H9 (cell line): Measurements from ENCODE around the gene TRMT11. TPM values are rescaled to one million over a fixed set of nuclear protein-coding genes. Genes with fewer than 3 reads are reported as not detected.

Experiments used
- DNase-seq: peaks from one replicate; pipeline ENCODE4 v3.0.0-alpha.2; 2017
- H2AFZ ChIP-seq: one replicate; pipeline ENCODE4 v1.6.1; 2013; ENCODE audit warnings: mild to moderate bottlenecking, low read length, control low read depth, moderate library complexity
- H2AK5ac ChIP-seq: 2 replicates; pipeline ENCODE4 v1.6.1; 2013; ENCODE audit warnings: low read length, control low read depth, mixed read lengths; ENCODE audit not compliant: insufficient read length
- H2BK120ac ChIP-seq: one replicate; pipeline ENCODE4 v1.6.1; 2013; ENCODE audit warnings: low read depth, mild to moderate bottlenecking, low read length, control low read depth, inconsistent platforms; ENCODE audit not compliant: poor library complexity, severe bottlenecking
- H2BK12ac ChIP-seq: 2 replicates; pipeline ENCODE4 v1.6.1; 2013; ENCODE audit warnings: low read length, control low read depth, mixed read lengths, low read depth; ENCODE audit not compliant: insufficient read length
- H2BK15ac ChIP-seq: 2 replicates; pipeline ENCODE4 v1.6.1; 2013; ENCODE audit warnings: low read depth, low read length, control low read depth
- H2BK20ac ChIP-seq: one replicate; pipeline ENCODE4 v1.6.1; 2013; ENCODE audit warnings: low read depth, mild to moderate bottlenecking, low read length, control low read depth, inconsistent platforms; ENCODE audit not compliant: poor library complexity, severe bottlenecking
- H2BK5ac ChIP-seq: 2 replicates; pipeline ENCODE4 v1.6.1; 2013; ENCODE audit warnings: low read length, control low read depth, mixed read lengths; ENCODE audit not compliant: insufficient read length
- H3K14ac ChIP-seq: 2 replicates; pipeline ENCODE4 v1.6.1; 2013; ENCODE audit warnings: low read length, control low read depth; ENCODE audit not compliant: insufficient read depth
- H3K18ac ChIP-seq: 2 replicates; pipeline ENCODE4 v1.6.1; 2013; ENCODE audit warnings: low read depth, mild to moderate bottlenecking, mixed read lengths, low read length, control low read depth; ENCODE audit not compliant: insufficient read length
- H3K23ac ChIP-seq: 2 replicates; pipeline ENCODE4 v1.6.1; 2013; ENCODE audit warnings: low read length, control low read depth, mixed read lengths, low read depth; ENCODE audit not compliant: insufficient read length
- H3K23me2 ChIP-seq: 2 replicates; pipeline ENCODE4 v1.6.1; 2013; ENCODE audit warnings: low read depth, mild to moderate bottlenecking, mixed read lengths, low read length, control low read depth; ENCODE audit not compliant: insufficient read length, poor library complexity, severe bottlenecking
- H3K27ac ChIP-seq: 2 replicates; pipeline ENCODE4 v1.5.1; 2013; ENCODE audit warnings: low read length, control low read depth, mixed read lengths, low read depth; ENCODE audit not compliant: insufficient read length
- H3K27me3 ChIP-seq: 2 replicates; pipeline ENCODE4 v1.6.1; 2013; ENCODE audit warnings: low read length, control low read depth, inconsistent platforms; ENCODE audit not compliant: insufficient read depth
- H3K4ac ChIP-seq: 2 replicates; pipeline ENCODE4 v1.6.1; 2013; ENCODE audit warnings: low read depth, mild to moderate bottlenecking, control low read depth, inconsistent platforms, low read length, moderate library complexity
- H3K4me1 ChIP-seq: 2 replicates; pipeline ENCODE4 v1.6.1; 2013; ENCODE audit warnings: low read length, control low read depth, inconsistent platforms; ENCODE audit not compliant: insufficient read depth
- H3K4me2 ChIP-seq: 2 replicates; pipeline ENCODE4 v1.6.1; 2013; ENCODE audit warnings: low read length, control low read depth, mixed read lengths; ENCODE audit not compliant: insufficient read length, insufficient read depth
- H3K56ac ChIP-seq: 2 replicates; pipeline ENCODE4 v1.6.1; 2013; ENCODE audit warnings: low read depth, mild to moderate bottlenecking, mixed read lengths, low read length, control low read depth; ENCODE audit not compliant: insufficient read length
- H3K79me1 ChIP-seq: 2 replicates; pipeline ENCODE4 v1.6.1; 2013; ENCODE audit warnings: low read depth, mild to moderate bottlenecking, moderate library complexity, low read length, control low read depth, inconsistent platforms; ENCODE audit not compliant: insufficient read depth, poor library complexity, severe bottlenecking
- H3K79me2 ChIP-seq: 2 replicates; pipeline ENCODE4 v1.6.1; 2013; ENCODE audit warnings: low read length, control low read depth, inconsistent platforms; ENCODE audit not compliant: insufficient read depth
- H3K9ac ChIP-seq: 2 replicates; pipeline ENCODE4 v1.6.1; 2013; ENCODE audit warnings: low read length, control low read depth, mixed read lengths; ENCODE audit not compliant: insufficient read length; ENCODE audit errors: extremely low read depth
- H3K9me3 ChIP-seq: one replicate; pipeline ENCODE4 v1.6.1; 2013; ENCODE audit warnings: low read depth, low read length, inconsistent platforms; ENCODE audit not compliant: control insufficient read depth
- H3T11ph ChIP-seq: one replicate; pipeline ENCODE4 v1.6.1; 2013; ENCODE audit warnings: mild to moderate bottlenecking, low read length, control low read depth, inconsistent platforms
- H4K20me1 ChIP-seq: one replicate; pipeline ENCODE4 v1.6.1; 2013; ENCODE audit not compliant: control insufficient read depth, insufficient read length, insufficient read depth
- H4K5ac ChIP-seq: 2 replicates; pipeline ENCODE4 v1.6.1; 2013; ENCODE audit warnings: low read depth, mild to moderate bottlenecking, mixed read lengths, low read length, control low read depth; ENCODE audit not compliant: insufficient read length
- H4K8ac ChIP-seq: replicated peaks from 2 replicates; pipeline ENCODE4 v1.6.1; 2013; ENCODE audit warnings: low read length, control low read depth, mixed read lengths, low read depth; ENCODE audit not compliant: insufficient read length
- H4K91ac ChIP-seq: 2 replicates; pipeline ENCODE4 v1.6.1; 2013; ENCODE audit warnings: low read depth, mild to moderate bottlenecking, moderate library complexity, mixed read lengths, low read length, control low read depth; ENCODE audit not compliant: insufficient read length
- H3K27ac Mint-ChIP-seq, 3 experiments: 2 replicates in 2 of 3; 3 replicates in 1 of 3; pipeline ENCODE4 v1.8.0; 2020 to 2021; ENCODE audit warnings: mixed read lengths in 3 of 3, mild to moderate bottlenecking in 1 of 3, moderate library complexity in 1 of 3
- H3K27me3 Mint-ChIP-seq: 2 replicates; pipeline ENCODE4 v1.8.0; 2021; ENCODE audit warnings: low read depth, mild to moderate bottlenecking, moderate library complexity, mixed read lengths
- H3K36me3 Mint-ChIP-seq, 3 experiments: 2 replicates in 2 of 3; 3 replicates in 1 of 3; pipeline ENCODE4 v1.8.0; 2020 to 2021; ENCODE audit warnings: low read depth in 3 of 3, mixed read lengths in 3 of 3; ENCODE audit not compliant: insufficient read depth in 1 of 3
- H3K4me1 Mint-ChIP-seq, 2 experiments: 2 replicates each; pipeline ENCODE4 v1.8.0; 2020; ENCODE audit warnings: mixed read lengths in 2 of 2
- H3K4me3 Mint-ChIP-seq, 2 experiments: 2 replicates in 1 of 2; 3 replicates in 1 of 2; pipeline ENCODE4 v1.8.0; 2020 to 2021; ENCODE audit warnings: mild to moderate bottlenecking in 2 of 2, mixed read lengths in 2 of 2, moderate library complexity in 1 of 2
- H3K9me3 Mint-ChIP-seq, 2 experiments: 2 replicates in 1 of 2; 3 replicates in 1 of 2; pipeline ENCODE4 v1.8.0; 2020; ENCODE audit warnings: mild to moderate bottlenecking in 2 of 2, mixed read lengths in 2 of 2, moderate library complexity in 1 of 2
- WGBS: extraction: QIAGEN DNeasy Blood & Tissue Kit; methylation state at CpG from one replicate; pipeline ENCODE4 v1.1.7; 2013; ENCODE audit warnings: missing lambda C conversion rate, low lambda C conversion rate, mixed read lengths; ENCODE audit not compliant: insufficient read length; ENCODE audit errors: extremely low coverage; 5-methylcytosine and 5-hydroxymethylcytosine counted together
- total RNA-seq: library from RNA; stranded (reverse); gene quantifications from 2 replicates; pipeline ENCODE4 v1.2.1, GENCODE V29; 2021
- TF ChIP-seq, protein P1 (sequence below): fragments of 200-600 bp; sonication (generic); conservative IDR thresholded peaks from 3 replicates; pipeline ENCODE4 v1.8.0; 2021; ENCODE audit warnings: antibody characterized with exemption, mild to moderate bottlenecking

TRMT11 gene
- total RNA-seq, 1 experiment from 2014 or later: 31.1 TPM

DNA sequence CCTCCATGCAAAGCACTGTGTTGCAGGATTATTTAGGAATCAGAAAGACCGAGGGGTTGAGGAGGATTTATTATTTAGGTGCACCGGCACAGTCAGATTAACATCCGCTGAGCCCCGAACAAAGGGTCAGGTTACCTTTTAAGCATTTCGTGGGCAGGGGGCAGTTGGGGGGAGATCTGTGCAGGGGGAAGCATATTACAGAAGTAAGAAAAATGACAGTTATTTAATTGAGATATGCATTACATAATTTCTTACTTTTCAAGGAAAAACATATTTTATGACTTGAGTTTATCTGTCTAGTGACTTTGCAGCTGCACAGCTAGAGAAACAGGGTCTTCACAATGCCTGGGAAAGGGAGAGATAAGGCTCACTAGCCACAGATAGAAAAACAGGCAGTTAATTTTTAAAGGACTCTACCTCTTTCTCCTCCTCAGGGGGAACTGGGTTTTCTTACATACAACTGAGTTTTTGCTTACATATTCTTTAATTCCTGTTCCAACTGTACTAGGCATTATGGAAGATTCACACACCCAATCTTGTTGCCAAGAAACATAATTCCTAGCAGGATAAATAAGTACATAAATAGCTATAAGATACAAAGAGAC lies 31.5 kb upstream of the TRMT11 start:
- H3K23ac ChIP-seq: no peak overlapping the region
- no peak overlapping the region for H2BK20ac ChIP-seq
- Mint-ChIP-seq H3K27ac (no peak overlapping the region), H3K4me1 (peaks cover 5 to 10% of the 10 kb centered on the region in 2 experiments; a peak in 2 of 4 replicates), H3K27me3 (peaks cover 4% of the 10 kb centered on the region), H3K4me3 (no peak overlapping the region), H3K36me3 (peaks cover 0 to 6% (median 0%) of the 10 kb centered on the region in 3 experiments; a peak in 3 of 7 replicates), H3K9me3 (peaks cover 5 to 11% of the 10 kb centered on the region in 2 experiments; a peak in 3 of 5 replicates)
- H2BK120ac ChIP-seq: no peak overlapping the region
- 0 out of 2 replicates have a peak, but pooled peaks cover 2% of the 10 kb centered on the region for H3K4me1 ChIP-seq
- no peaks in the 10 kb centered on the region for H3K23me2 ChIP-seq
- WGBS: no CpG with 5 or more reads among the region's 5 CpGs
- no peaks in the 10 kb centered on the region for H3K27me3 ChIP-seq
- H2BK12ac ChIP-seq: no peak overlapping the region
- H3K4ac ChIP-seq: no peak overlapping the region
- no peaks in the 10 kb centered on the region for H3K9me3 ChIP-seq
- H4K8ac ChIP-seq: no peak overlapping the region
- no peak overlapping the region for H3K4me2 ChIP-seq
- DNase-seq: no peak
- no peak overlapping the region for H3K9ac ChIP-seq
- no peaks in the 10 kb centered on the region for H4K20me1 ChIP-seq
- H3K56ac ChIP-seq: no peak overlapping the region
- H3K18ac ChIP-seq: no peak overlapping the region
- no peak overlapping the region for H4K5ac ChIP-seq
- H3T11ph ChIP-seq: no peak overlapping the region
- no peak overlapping the region for H2BK5ac ChIP-seq
- TF ChIP-seq, protein P1, sequence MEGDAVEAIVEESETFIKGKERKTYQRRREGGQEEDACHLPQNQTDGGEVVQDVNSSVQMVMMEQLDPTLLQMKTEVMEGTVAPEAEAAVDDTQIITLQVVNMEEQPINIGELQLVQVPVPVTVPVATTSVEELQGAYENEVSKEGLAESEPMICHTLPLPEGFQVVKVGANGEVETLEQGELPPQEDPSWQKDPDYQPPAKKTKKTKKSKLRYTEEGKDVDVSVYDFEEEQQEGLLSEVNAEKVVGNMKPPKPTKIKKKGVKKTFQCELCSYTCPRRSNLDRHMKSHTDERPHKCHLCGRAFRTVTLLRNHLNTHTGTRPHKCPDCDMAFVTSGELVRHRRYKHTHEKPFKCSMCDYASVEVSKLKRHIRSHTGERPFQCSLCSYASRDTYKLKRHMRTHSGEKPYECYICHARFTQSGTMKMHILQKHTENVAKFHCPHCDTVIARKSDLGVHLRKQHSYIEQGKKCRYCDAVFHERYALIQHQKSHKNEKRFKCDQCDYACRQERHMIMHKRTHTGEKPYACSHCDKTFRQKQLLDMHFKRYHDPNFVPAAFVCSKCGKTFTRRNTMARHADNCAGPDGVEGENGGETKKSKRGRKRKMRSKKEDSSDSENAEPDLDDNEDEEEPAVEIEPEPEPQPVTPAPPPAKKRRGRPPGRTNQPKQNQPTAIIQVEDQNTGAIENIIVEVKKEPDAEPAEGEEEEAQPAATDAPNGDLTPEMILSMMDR: no peak
- H2AFZ ChIP-seq: no peak overlapping the region
- H3K79me2 ChIP-seq: no peaks in the 10 kb centered on the region
- no peak overlapping the region for H4K91ac ChIP-seq
- H3K14ac ChIP-seq: no peak overlapping the region
- no peak overlapping the region for H2BK15ac ChIP-seq
- H3K79me1 ChIP-seq: no peaks in the 10 kb centered on the region
- no peak overlapping the region for H3K27ac ChIP-seq
- H2AK5ac ChIP-seq: no peak overlapping the region
